DOHH2 (cell line): ENCODE measurements around the gene ARL6IP1.
"Not testable (repeated sequence)": the region's sequence is repeated elsewhere in the genome, so short reads cannot be mapped to it uniquely, and the experiment has no call there.

Source experiments
- H3F3A ChIP-seq: fragments of 200-600 bp; sonication (generic), shearing (Covaris generic); 2 replicates; pipeline ENCODE4 v1.6.0; 2016; ENCODE audit warnings: antibody characterized with exemption, mild to moderate bottlenecking; ENCODE audit not compliant: control insufficient read depth, insufficient read depth
- H3K27ac ChIP-seq: fragments of 200-600 bp; sonication (generic); 2 replicates; pipeline ENCODE4 v1.5.1; 2014; ENCODE audit warnings: low read depth, mild to moderate bottlenecking, low read length, moderate library complexity
- H3K27me3 ChIP-seq: fragments of 200-600 bp; sonication (generic); 2 replicates; pipeline ENCODE4 v1.6.1; 2014; ENCODE audit warnings: mild to moderate bottlenecking, low read length, mixed read lengths; ENCODE audit not compliant: control insufficient read depth
- H3K36me3 ChIP-seq: fragments of 200-600 bp; sonication (generic); 2 replicates; pipeline ENCODE4 v1.6.1; 2014; ENCODE audit warnings: mild to moderate bottlenecking, low read length, moderate library complexity, mixed read lengths; ENCODE audit not compliant: control insufficient read depth
- H3K4me1 ChIP-seq: fragments of 200-600 bp; sonication (generic); 2 replicates; pipeline ENCODE4 v1.6.1; 2014; ENCODE audit warnings: mild to moderate bottlenecking, low read length, mixed read lengths; ENCODE audit not compliant: control insufficient read depth
- H3K4me2 ChIP-seq: fragments of 200-600 bp; sonication (generic); 2 replicates; pipeline ENCODE4 v1.6.0; 2014; ENCODE audit warnings: mild to moderate bottlenecking, low read length, moderate library complexity
- H3K4me3 ChIP-seq: fragments of 200-600 bp; sonication (generic); 2 replicates; pipeline ENCODE4 v1.5.1; 2014; ENCODE audit warnings: mild to moderate bottlenecking, low read length, mixed read lengths
- H3K79me2 ChIP-seq: fragments of 200-600 bp; sonication (generic); 2 replicates; pipeline ENCODE4 v1.6.1; 2014; ENCODE audit warnings: mild to moderate bottlenecking, low read length, mixed read lengths; ENCODE audit not compliant: control insufficient read depth
- H3K9me2 ChIP-seq: fragments of 200-600 bp; sonication (generic); replicated peaks from 2 replicates; pipeline ENCODE4 v1.6.1; 2014; ENCODE audit warnings: mild to moderate bottlenecking, low read length, mixed read lengths; ENCODE audit not compliant: control insufficient read depth
- H3K9me3 ChIP-seq: fragments of 200-600 bp; sonication (generic); 2 replicates; pipeline ENCODE4 v1.6.1; 2014; ENCODE audit warnings: antibody characterized with exemption, low read length, mixed read lengths; ENCODE audit not compliant: control insufficient read depth, insufficient read depth
- H4K20me1 ChIP-seq: fragments of 200-600 bp; sonication (generic); 2 replicates; pipeline ENCODE4 v1.6.0; 2014; ENCODE audit warnings: low read depth, mild to moderate bottlenecking, antibody characterized with exemption, low read length, moderate library complexity; ENCODE audit not compliant: control insufficient read depth, insufficient read depth
- CTCF ChIP-seq: fragments of 200-600 bp; sonication (generic); IDR thresholded peaks from one replicate; pipeline ENCODE4 v1.5.1; 2014; ENCODE audit warnings: antibody characterized with exemption, mild to moderate bottlenecking, low read depth, low read length; ENCODE audit not compliant: poor library complexity, severe bottlenecking

Gene ARL6IP1

GRCh38 chr16:18770336-18770962 is 30.9 kb downstream of the ARL6IP1 start:
- not testable (repeated sequence) for H4K20me1 ChIP-seq, H3K27ac ChIP-seq, H3K27me3 ChIP-seq, H3K4me1 ChIP-seq, H3K9me3 ChIP-seq, H3K4me3 ChIP-seq, H3K4me2 ChIP-seq, H3K36me3 ChIP-seq, H3K79me2 ChIP-seq, H3F3A ChIP-seq, H3K9me2 ChIP-seq

DNA sequence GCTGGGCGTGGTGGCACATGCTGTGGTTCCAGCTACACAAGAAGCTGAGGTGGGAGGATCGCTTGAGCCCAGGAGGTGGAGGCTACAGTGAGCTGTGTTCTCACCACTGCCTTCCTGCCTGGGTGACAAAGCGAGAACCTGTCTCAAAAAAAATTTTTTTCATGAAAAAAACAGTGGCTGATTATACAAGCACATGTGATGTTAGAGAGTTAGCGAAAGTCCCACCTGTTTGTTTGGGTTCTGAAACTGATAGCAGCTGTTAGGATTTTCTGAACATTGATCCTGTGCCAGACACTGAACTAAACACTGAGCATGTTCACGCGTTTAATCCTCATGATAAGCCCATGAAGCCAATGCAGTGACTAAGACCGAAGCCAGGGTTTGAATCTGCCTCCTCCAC is 34.1 kb downstream of the ARL6IP1 start:
- H3K27me3 ChIP-seq, H3K4me2 ChIP-seq, H3K4me3 ChIP-seq, H3K9me3 ChIP-seq, H3K9me2 ChIP-seq, H3K36me3 ChIP-seq, H3K27ac ChIP-seq, H3K4me1 ChIP-seq, H4K20me1 ChIP-seq, H3K79me2 ChIP-seq, H3F3A ChIP-seq: not testable (repeated sequence)

GRCh38 chr16:18762713-18763112 is 38.6 kb downstream of the ARL6IP1 start:
- not testable (repeated sequence) for H3F3A ChIP-seq, H3K79me2 ChIP-seq, H3K27me3 ChIP-seq, H3K9me2 ChIP-seq, H3K36me3 ChIP-seq, H3K27ac ChIP-seq, H3K4me2 ChIP-seq, H3K4me3 ChIP-seq, H4K20me1 ChIP-seq, H3K9me3 ChIP-seq, H3K4me1 ChIP-seq

- H3K4me2 ChIP-seq, H4K20me1 ChIP-seq, H3K9me3 ChIP-seq, H3K4me3 ChIP-seq, H3K79me2 ChIP-seq, H3F3A ChIP-seq, H3K4me1 ChIP-seq, H3K9me2 ChIP-seq, H3K27ac ChIP-seq, H3K36me3 ChIP-seq, H3K27me3 ChIP-seq: not testable (repeated sequence)
- TF ChIP-seq CTCF: peak; percentile 52
Measured at GRCh38 chr16:18759598-18760520, 41.5 kb downstream of the ARL6IP1 start.

- not testable (repeated sequence) for H3K36me3 ChIP-seq, H3K4me2 ChIP-seq
Measured at GRCh38 chr16:18757960-18758660, 43.2 kb downstream of the ARL6IP1 start.

GRCh38 chr16:18756639-18757038 is 44.7 kb downstream of the ARL6IP1 start:
- not testable (repeated sequence) for H3K79me2 ChIP-seq, H3F3A ChIP-seq, H3K36me3 ChIP-seq, H3K27me3 ChIP-seq, H3K9me3 ChIP-seq, H3K4me3 ChIP-seq, H3K4me1 ChIP-seq, H3K9me2 ChIP-seq, H4K20me1 ChIP-seq, H3K27ac ChIP-seq, H3K4me2 ChIP-seq

More at GRCh38 chr16:18757960-18758660, 43.2 kb downstream of the ARL6IP1 start:
- not testable (repeated sequence) for H3K27ac ChIP-seq, H4K20me1 ChIP-seq, H3K4me3 ChIP-seq, H3K9me2 ChIP-seq, H3F3A ChIP-seq, H3K9me3 ChIP-seq, H3K4me1 ChIP-seq, H3K27me3 ChIP-seq, H3K79me2 ChIP-seq

DNA sequence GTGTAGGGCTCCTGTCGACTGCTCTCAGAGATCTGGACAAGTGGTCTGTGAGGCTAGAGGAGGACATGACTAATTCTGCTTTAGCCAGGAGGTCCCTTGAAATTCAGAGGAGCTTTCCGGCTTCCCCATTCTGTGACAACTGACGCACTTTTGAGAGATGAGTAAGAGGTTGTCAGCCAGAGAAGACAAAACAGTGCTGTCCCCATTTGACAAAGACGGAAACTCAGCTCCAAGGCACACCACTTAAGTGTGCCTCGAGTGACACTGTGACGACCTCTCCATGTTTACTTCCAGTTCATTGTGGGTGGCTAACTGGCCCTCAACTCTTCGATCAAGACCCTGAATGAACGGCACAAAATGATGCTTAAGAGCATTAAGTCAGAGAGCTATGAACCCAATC is 58.5 kb downstream of the ARL6IP1 start:
- H3K4me2 ChIP-seq: not testable (repeated sequence)

More for the DNA sequence above, 58.5 kb downstream of the ARL6IP1 start:
- H3K9me3 ChIP-seq, H3K9me2 ChIP-seq, H3K36me3 ChIP-seq, H4K20me1 ChIP-seq, H3K79me2 ChIP-seq, H3F3A ChIP-seq, H3K27me3 ChIP-seq, H3K4me1 ChIP-seq, H3K4me3 ChIP-seq, H3K27ac ChIP-seq: not testable (repeated sequence)
